LoVo (cell line): ENCODE data around the gene DUOX1.
A peak's percentile ranks its signal among the peaks of the same experiment; 100 is the strongest.

ENCODE experiments used
- DNase-seq: peaks from one replicate; pipeline ENCODE4 v3.0.0-alpha.2; 2016; ENCODE audit warnings: low spot score

The DUOX1 gene

GRCh38 chr15:45143946-45144345 is 14.2 kb downstream of the DUOX1 start:
- DNase-seq: no peak

GRCh38 chr15:45144775-45145174 is 15.0 kb downstream of the DUOX1 start:
- no peak for DNase-seq

GRCh38 chr15:45146405-45146804 is 16.6 kb downstream of the DUOX1 start:
- no peak for DNase-seq

GRCh38 chr15:45147606-45148005 is 17.8 kb downstream of the DUOX1 start:
- no peak for DNase-seq

GRCh38 chr15:45148076-45149059 is 18.6 kb downstream of the DUOX1 start:
- no peak for DNase-seq

GRCh38 chr15:45149060-45149459 is 19.3 kb downstream of the DUOX1 start:
- no peak for DNase-seq

GRCh38 chr15:45150481-45150880 is 20.7 kb downstream of the DUOX1 start:
- DNase-seq: no peak

GRCh38 chr15:45150997-45151396 is 21.2 kb downstream of the DUOX1 start:
- DNase-seq: no peak

GRCh38 chr15:45151998-45152828 is 22.4 kb downstream of the DUOX1 start:
- DNase-seq: no peak

- DNase-seq: no peak
Observed at GRCh38 chr15:45155739-45156138, 25.9 kb downstream of the DUOX1 start.

GRCh38 chr15:45156744-45157455 is 27.1 kb downstream of the DUOX1 start:
- no peak for DNase-seq

- no peak for DNase-seq
Observed at GRCh38 chr15:45157974-45158373, 28.2 kb downstream of the DUOX1 start.

- no peak for DNase-seq
Observed at GRCh38 chr15:45161666-45162065, 31.9 kb downstream of the DUOX1 start.

GRCh38 chr15:45162771-45163507 is 33.1 kb downstream of the DUOX1 start:
- peak; percentile 81 for DNase-seq

GRCh38 chr15:45163508-45163856 is 33.7 kb downstream of the DUOX1 start:
- no peak for DNase-seq

- no peak for DNase-seq
Observed at GRCh38 chr15:45164914-45165313, 35.1 kb downstream of the DUOX1 start.

- DNase-seq: no peak
Observed at GRCh38 chr15:45165536-45165935, 35.7 kb downstream of the DUOX1 start.

GRCh38 chr15:45166834-45167630 is 37.2 kb downstream of the DUOX1 start:
- DNase-seq: peak; percentile 84

GRCh38 chr15:45167631-45168205 is 37.9 kb downstream of the DUOX1 start:
- DNase-seq: no peak

GRCh38 chr15:45168286-45168685 is 38.5 kb downstream of the DUOX1 start:
- no peak for DNase-seq
